ENCODE measurements around the gene COA5. TPM values are rescaled to one million over a fixed set of nuclear protein-coding genes. Genes with fewer than 3 reads are reported as not detected.

COA5 gene
- total RNA-seq, 2 donors from 2014 or later, result 19.8 to 22.3 TPM

GRCh38 chr2:98554116-98554861 is 54.0 kb downstream of the COA5 start:
- no peak overlapping the region for H3K4me3 ChIP-seq
- H3K36me3 ChIP-seq, result peaks cover 42% of the 10 kb centered on the region
- no peak for TF ChIP-seq CTCF (IDR thresholded peaks at IDR 0.05)
- no peak for DNase-seq (ENCODE audit: low spot score)
- no peak overlapping the region for H3K27ac ChIP-seq
- peaks cover 0 to 7% of the 10 kb centered on the region in 2 donors for H3K4me1 ChIP-seq
- no peaks in the 10 kb centered on the region for H3K9me3 ChIP-seq
- H3K27me3 ChIP-seq, result no peaks in the 10 kb centered on the region

DNA sequence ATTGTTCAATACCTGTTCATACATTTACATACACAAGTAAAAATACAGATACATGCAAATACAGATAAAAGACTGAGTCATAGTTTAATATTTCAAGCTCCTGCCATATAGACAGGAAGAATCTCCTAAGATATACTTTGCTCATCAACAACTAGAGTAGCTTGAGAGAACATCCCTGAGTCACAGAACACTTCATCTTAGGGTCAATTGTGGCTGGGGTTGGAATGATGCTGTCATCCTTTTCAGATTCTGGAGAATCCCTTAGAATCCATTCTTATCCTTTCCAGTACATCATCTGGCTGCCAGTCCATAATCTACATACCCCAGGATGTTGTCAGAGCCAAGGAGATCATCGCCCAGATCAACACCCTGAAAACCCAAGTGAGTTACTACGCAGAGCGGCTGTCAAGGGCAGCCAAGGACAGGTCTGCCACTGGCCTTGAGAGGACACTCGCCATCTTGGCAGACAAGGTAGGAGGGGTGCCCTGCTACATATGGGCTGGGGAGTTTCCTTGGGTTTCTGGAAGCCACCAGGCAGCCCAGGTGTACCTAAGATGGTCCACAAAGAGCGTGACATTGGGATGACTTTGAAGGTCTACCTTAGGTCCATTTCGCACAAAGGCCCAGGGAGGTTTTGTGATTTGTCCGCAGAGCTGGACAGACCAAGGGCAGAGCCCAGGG is 55.7 kb downstream of the COA5 start:
- no peak for DNase-seq (ENCODE audit: low spot score)
- Histone ChIP-seq H3K36me3 (peaks cover 36% of the 10 kb centered on the region), H3K4me1 (peaks cover 0 to 7% of the 10 kb centered on the region in 2 donors), H3K4me3 (no peak overlapping the region), H3K27ac (no peak overlapping the region), H3K9me3 (no peaks in the 10 kb centered on the region), H3K27me3 (no peaks in the 10 kb centered on the region)
- TF ChIP-seq CTCF (IDR thresholded peaks at IDR 0.05), result no peak

- H3K4me3 ChIP-seq, result no peak overlapping the region
- DNase-seq (ENCODE audit: low spot score), result peak; percentile 18
These were observed 57.0 kb downstream of the COA5 start for GRCh38 chr2:98551316-98551715.

GRCh38 chr2:98550165-98550564 is 58.1 kb downstream of the COA5 start:
- Histone ChIP-seq H3K27me3 (no peaks in the 10 kb centered on the region), H3K4me1 (peaks cover 0 to 7% of the 10 kb centered on the region in 2 donors), H3K27ac (no peak overlapping the region), H3K4me3 (no peak overlapping the region), H3K36me3 (peaks cover 48% of the 10 kb centered on the region), H3K9me3 (no peaks in the 10 kb centered on the region)
- peak; percentile 43 for DNase-seq (ENCODE audit: low spot score)
- TF ChIP-seq CTCF (IDR thresholded peaks at IDR 0.05), result no peak

More at GRCh38 chr2:98551316-98551715, 57.0 kb downstream of the COA5 start:
- peaks cover 0 to 7% of the 10 kb centered on the region in 2 donors for H3K4me1 ChIP-seq
- no peak for TF ChIP-seq CTCF (IDR thresholded peaks at IDR 0.05)
- H3K27ac ChIP-seq, result no peak overlapping the region
- no peaks in the 10 kb centered on the region for H3K9me3 ChIP-seq
- no peaks in the 10 kb centered on the region for H3K27me3 ChIP-seq
- H3K36me3 ChIP-seq, result peaks cover 47% of the 10 kb centered on the region

Other genes with a start within 250 kb of the COA5 start
- 10 to 100 TPM; 12.7 to 18.2 TPM for gene INPP4A, start 163.7 kb downstream of the COA5 start, total RNA-seq
- gene UNC50, start 77 bp upstream of the COA5 start, total RNA-seq, result 10 to 100 TPM; 30.4 to 35.3 TPM
- gene MGAT4A, start 122.6 kb upstream of the COA5 start, total RNA-seq, result 10 to 100 TPM; 13.2 to 37.4 TPM